H1 (cell line): ENCODE measurements around the gene GABRD. TPM values are rescaled to one million over a fixed set of nuclear protein-coding genes. Genes with fewer than 3 reads are reported as not detected.

Experiments
- ASH2L ChIP-seq: fragments of 200-600, 300-600 bp; sonication (generic); IDR thresholded peaks from one replicate; pipeline ENCODE4 v1.7.1; 2017; ENCODE audit warnings: low read length
- EGR1 ChIP-seq: IDR thresholded peaks from 2 replicates; pipeline ENCODE4 v1.6.1; 2011; ENCODE audit warnings: low read depth, low read length, borderline replicate concordance
- SAP30 ChIP-seq: fragments of 300-600 bp; sonication (generic); IDR thresholded peaks from 2 replicates; pipeline ENCODE4 v1.7.1; 2012; ENCODE audit warnings: low read length, moderate library complexity, mild to moderate bottlenecking, inconsistent platforms; ENCODE audit not compliant: insufficient read depth, insufficient replicate concordance
- polyA plus RNA-seq, 7 experiments: library from polyadenylated mRNA; depleted of rRNA in 3 of 7; stranded (reverse) in 5 of 7; unstranded in 2 of 7; fragments of >200 nt in 5 of 7; fragments of 200-250 nt in 2 of 7; gene quantifications; 1 replicate in 5 of 7; 2 replicates in 1 of 7; 4 replicates in 1 of 7; pipeline versions ENCODE4 v1.2.1 to v1.2.3, GENCODE V29; 2011 to 2013; ENCODE audit warnings: missing spikeins in 2 of 7, mixed read lengths in 2 of 7
- total RNA-seq: library from RNA; stranded (reverse); fragmentation: NEBNext Ultra II Directional; extraction: Animal tissue kit (Norgen Biotek cat#: 25700); gene quantifications from 2 replicates; pipeline ENCODE4 v1.2.1, GENCODE V29; 2021
- TF ChIP-seq, protein P1 (sequence below): fragments of 300-600 bp; sonication (generic); IDR thresholded peaks from 2 replicates; pipeline ENCODE4 v1.7.1; 2012; ENCODE audit warnings: low read length, moderate library complexity, mild to moderate bottlenecking, inconsistent platforms; ENCODE audit not compliant: insufficient replicate concordance

GABRD gene
- total and polyA plus RNA-seq, 2 of the 8 experiments (the other 6 are each of a cell fraction or from before 2014, with no cell fraction given): 1.8 to 3.0 TPM

DNA sequence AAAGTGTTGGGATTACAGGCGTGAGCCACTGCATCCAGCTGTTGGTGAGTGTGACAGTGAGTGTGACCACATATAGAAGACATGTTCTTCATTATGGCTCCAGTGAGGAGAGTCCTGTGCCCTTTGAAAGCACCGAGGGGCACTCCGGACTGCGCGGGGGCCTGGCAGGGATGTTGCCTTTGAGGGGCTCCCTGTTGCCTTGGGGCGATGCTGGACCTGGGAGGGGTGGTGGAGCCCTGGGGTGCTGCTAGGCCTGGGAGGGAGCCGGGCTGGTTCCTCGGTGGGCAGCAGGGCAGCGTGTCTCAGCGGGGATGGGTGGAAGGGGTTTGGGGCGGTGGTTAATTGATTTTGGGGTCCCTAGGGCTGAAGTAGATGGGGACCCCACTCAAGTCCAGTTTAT lies 41.0 kb upstream of the GABRD start (continued):
- TF ChIP-seq, protein P1, sequence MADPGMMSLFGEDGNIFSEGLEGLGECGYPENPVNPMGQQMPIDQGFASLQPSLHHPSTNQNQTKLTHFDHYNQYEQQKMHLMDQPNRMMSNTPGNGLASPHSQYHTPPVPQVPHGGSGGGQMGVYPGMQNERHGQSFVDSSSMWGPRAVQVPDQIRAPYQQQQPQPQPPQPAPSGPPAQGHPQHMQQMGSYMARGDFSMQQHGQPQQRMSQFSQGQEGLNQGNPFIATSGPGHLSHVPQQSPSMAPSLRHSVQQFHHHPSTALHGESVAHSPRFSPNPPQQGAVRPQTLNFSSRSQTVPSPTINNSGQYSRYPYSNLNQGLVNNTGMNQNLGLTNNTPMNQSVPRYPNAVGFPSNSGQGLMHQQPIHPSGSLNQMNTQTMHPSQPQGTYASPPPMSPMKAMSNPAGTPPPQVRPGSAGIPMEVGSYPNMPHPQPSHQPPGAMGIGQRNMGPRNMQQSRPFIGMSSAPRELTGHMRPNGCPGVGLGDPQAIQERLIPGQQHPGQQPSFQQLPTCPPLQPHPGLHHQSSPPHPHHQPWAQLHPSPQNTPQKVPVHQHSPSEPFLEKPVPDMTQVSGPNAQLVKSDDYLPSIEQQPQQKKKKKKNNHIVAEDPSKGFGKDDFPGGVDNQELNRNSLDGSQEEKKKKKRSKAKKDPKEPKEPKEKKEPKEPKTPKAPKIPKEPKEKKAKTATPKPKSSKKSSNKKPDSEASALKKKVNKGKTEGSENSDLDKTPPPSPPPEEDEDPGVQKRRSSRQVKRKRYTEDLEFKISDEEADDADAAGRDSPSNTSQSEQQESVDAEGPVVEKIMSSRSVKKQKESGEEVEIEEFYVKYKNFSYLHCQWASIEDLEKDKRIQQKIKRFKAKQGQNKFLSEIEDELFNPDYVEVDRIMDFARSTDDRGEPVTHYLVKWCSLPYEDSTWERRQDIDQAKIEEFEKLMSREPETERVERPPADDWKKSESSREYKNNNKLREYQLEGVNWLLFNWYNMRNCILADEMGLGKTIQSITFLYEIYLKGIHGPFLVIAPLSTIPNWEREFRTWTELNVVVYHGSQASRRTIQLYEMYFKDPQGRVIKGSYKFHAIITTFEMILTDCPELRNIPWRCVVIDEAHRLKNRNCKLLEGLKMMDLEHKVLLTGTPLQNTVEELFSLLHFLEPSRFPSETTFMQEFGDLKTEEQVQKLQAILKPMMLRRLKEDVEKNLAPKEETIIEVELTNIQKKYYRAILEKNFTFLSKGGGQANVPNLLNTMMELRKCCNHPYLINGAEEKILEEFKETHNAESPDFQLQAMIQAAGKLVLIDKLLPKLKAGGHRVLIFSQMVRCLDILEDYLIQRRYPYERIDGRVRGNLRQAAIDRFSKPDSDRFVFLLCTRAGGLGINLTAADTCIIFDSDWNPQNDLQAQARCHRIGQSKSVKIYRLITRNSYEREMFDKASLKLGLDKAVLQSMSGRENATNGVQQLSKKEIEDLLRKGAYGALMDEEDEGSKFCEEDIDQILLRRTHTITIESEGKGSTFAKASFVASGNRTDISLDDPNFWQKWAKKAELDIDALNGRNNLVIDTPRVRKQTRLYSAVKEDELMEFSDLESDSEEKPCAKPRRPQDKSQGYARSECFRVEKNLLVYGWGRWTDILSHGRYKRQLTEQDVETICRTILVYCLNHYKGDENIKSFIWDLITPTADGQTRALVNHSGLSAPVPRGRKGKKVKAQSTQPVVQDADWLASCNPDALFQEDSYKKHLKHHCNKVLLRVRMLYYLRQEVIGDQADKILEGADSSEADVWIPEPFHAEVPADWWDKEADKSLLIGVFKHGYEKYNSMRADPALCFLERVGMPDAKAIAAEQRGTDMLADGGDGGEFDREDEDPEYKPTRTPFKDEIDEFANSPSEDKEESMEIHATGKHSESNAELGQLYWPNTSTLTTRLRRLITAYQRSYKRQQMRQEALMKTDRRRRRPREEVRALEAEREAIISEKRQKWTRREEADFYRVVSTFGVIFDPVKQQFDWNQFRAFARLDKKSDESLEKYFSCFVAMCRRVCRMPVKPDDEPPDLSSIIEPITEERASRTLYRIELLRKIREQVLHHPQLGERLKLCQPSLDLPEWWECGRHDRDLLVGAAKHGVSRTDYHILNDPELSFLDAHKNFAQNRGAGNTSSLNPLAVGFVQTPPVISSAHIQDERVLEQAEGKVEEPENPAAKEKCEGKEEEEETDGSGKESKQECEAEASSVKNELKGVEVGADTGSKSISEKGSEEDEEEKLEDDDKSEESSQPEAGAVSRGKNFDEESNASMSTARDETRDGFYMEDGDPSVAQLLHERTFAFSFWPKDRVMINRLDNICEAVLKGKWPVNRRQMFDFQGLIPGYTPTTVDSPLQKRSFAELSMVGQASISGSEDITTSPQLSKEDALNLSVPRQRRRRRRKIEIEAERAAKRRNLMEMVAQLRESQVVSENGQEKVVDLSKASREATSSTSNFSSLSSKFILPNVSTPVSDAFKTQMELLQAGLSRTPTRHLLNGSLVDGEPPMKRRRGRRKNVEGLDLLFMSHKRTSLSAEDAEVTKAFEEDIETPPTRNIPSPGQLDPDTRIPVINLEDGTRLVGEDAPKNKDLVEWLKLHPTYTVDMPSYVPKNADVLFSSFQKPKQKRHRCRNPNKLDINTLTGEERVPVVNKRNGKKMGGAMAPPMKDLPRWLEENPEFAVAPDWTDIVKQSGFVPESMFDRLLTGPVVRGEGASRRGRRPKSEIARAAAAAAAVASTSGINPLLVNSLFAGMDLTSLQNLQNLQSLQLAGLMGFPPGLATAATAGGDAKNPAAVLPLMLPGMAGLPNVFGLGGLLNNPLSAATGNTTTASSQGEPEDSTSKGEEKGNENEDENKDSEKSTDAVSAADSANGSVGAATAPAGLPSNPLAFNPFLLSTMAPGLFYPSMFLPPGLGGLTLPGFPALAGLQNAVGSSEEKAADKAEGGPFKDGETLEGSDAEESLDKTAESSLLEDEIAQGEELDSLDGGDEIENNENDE: no peak
- TF ChIP-seq EGR1 (no peak), ASH2L (no peak), SAP30 (no peak)
- TF ChIP-seq, all 59 proteins: peak for 0
